Measurements from ENCODE around the gene PMEPA1. TPM values are rescaled to one million over a fixed set of nuclear protein-coding genes. Genes with fewer than 3 reads are reported as not detected.

Gene PMEPA1
- polyA plus RNA-seq, 2 of the 4 experiments (the other 2 are of a cell fraction) = 131 to 147 TPM

DNA sequence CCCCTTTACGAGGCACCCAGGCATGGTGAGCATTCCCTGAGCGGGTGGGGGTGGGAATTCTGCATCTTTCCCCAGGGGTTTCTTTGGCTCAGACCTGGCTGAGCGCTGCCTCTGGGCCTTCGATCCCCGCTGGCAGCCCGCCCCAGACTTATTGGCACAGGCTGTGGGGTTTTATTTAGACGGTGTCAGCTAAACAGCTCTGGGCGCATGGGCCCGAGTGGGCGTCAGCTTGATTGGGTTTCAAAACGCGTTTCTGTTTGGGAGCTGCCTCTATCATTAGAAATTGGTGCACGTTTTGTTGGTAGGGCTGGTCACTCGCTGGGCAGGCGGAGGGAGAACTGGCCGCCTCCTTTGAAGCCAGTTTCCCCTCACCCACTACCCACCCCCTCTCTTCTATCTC, 21.0 kb downstream of the PMEPA1 start:
- CTCF ChIA-PET = interaction anchor here (1.7 kb wide), 1 partner anchor 20 kb away, joined by 5 read pairs; no protein-coding TSS in a partner anchor
- FAIRE-seq = no peak

DNA sequence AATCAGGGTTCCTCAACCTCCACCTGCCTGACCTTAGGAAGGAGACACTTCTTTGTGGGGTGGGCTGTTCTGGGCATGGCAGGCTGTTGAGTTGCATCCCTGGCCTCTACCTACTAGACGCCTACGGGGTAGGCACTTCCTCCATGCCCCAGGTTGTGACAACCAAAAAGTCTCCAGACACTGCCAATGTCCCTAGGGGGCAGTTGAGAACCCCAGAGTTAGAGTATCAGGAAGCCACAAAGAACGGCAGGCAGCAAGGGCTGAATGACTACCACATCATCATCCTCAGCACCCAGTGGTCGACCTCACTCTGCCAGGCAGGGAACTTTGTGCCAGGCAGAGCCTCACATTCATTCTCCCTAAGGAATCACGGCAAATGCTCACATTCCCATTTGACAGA, 21.5 kb downstream of the PMEPA1 start:
- peak overlapping the region; percentile 43 to 97; a peak in 5 of 6 replicates for H3K27ac ChIP-seq
- peaks cover 100% of the 10 kb centered on the region for H3K4me1 ChIP-seq
- WGBS (ENCODE audit: missing lambda C conversion rate) = 82% methylated on average over 5 of the region's 5 CpGs
- DNase-seq (ENCODE audit: low read depth in 1 of 2, low spot score in 1 of 2) (no peak), FAIRE-seq (no peak), ATAC-seq (no peak)
- no peaks in the 10 kb centered on the region for H3K9me3 ChIP-seq
- no peak overlapping the region for H3K4me3 ChIP-seq
- ChIA-PET POLR2A (no interaction called here), CTCF (interaction anchor here (1.7 kb wide), 1 partner anchor 20 kb away, joined by 5 read pairs; no protein-coding TSS in a partner anchor)
- no peak for TF ChIP-seq MAFK (IDR thresholded peaks at IDR 0.05; ENCODE audit: partially characterized antibody)
- TF ChIP-seq POLR2AphosphoS2 (conservative IDR thresholded peaks at IDR 0.05; ENCODE audit: low read length) = peak; percentile 86; the same call in 1 of the 2 replicates
- TF ChIP-seq JUN (IDR thresholded peaks at IDR 0.05) = 0 out of 5 replicates have a peak, but pooled peaks of 1 of the 2 experiments have one; percentile 1
- H3K4me2 ChIP-seq = peak overlapping the region; percentile 36

More for the DNA sequence above, 21.0 kb downstream of the PMEPA1 start:
- WGBS (ENCODE audit: missing lambda C conversion rate) = 85% methylated on average over 15 of the region's 16 CpGs
- no peak for ATAC-seq
- POLR2A ChIA-PET = no interaction called here
- H3K4me2 ChIP-seq = peak overlapping the region; percentile 36; the same call in 1 of the 3 replicates
- TF ChIP-seq ESRRA (IDR thresholded peaks at IDR 0.05; ENCODE audit: borderline replicate concordance, low read length) = no peak
- no peak for TF ChIP-seq KDM5A (IDR thresholded peaks at IDR 0.05)
- TF ChIP-seq HOXB13 (CRISPR knock-in tag; IDR thresholded peaks at IDR 0.05; ENCODE audit: low read depth) = no peak
- TF ChIP-seq HEYL (CRISPR knock-in tag; IDR thresholded peaks at IDR 0.05) = no peak
- TF ChIP-seq ZC3H11A (IDR thresholded peaks at IDR 0.05) = no peak
- H3K4me3 ChIP-seq = no peak overlapping the region
- H3K4me1 ChIP-seq = peaks cover 100% of the 10 kb centered on the region
- no peak for DNase-seq (ENCODE audit: low read depth in 1 of 2, low spot score in 1 of 2)
- peak overlapping the region in 1 of 2 experiments; percentile 97; a peak in 2 of 6 replicates for H3K27ac ChIP-seq
- H3K9me3 ChIP-seq = no peaks in the 10 kb centered on the region

DNA sequence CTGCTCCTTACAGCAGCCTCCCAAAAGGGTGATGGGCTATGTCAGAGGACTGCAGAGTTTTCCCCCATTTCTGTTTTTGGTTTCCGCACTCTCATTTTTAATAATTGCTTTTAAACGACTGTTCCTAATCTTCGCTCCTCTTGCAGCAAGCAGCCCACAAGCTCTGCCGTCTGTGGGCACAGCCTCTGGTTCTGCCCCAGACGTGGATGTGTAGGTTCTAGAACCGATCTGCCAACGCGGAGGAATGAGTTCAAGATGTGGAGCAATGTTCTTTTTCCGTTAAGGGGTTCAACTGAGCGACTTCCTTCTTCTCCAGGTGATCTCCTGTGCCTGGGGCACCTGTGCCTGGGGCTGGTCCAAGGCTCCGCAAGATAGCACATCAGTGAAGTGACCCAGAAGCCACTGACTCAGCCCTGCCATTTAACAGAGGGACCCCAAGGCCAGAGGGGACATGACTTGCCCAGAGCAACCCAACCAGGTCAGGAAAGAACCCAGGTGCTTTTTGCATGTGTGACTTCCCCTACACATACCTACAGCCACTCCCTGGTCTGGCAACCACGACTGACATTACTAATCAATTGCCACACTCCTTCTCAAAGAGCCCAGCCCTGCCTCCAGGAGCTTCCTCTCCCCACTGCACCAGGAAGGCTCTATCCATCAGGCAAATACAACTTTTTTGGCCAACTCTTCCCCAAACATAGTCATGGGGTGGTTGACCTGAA, 22.7 kb downstream of the PMEPA1 start:
- ChIA-PET POLR2A (interaction anchor here (1.1 kb wide), 1 partner anchor 11 kb away, joined by 3 read pairs; no protein-coding TSS in a partner anchor), CTCF (interaction anchor here (1.3 kb wide), 1 partner anchor 400 kb away, joined by 3 read pairs; no protein-coding TSS in a partner anchor)
- 87% methylated on average over 12 of the region's 12 CpGs for WGBS (ENCODE audit: missing lambda C conversion rate)
- Histone ChIP-seq H3K4me2 (peak overlapping the region; percentile 36; the same call in 2 of the 3 replicates), H3K9me3 (no peaks in the 10 kb centered on the region), H3K27ac (peak overlapping the region in 1 of 2 experiments; percentile 97; a peak in 4 of 6 replicates), H3K4me1 (peaks cover 100% of the 10 kb centered on the region), H3K4me3 (no peak overlapping the region)
- TF ChIP-seq, protein P1, sequence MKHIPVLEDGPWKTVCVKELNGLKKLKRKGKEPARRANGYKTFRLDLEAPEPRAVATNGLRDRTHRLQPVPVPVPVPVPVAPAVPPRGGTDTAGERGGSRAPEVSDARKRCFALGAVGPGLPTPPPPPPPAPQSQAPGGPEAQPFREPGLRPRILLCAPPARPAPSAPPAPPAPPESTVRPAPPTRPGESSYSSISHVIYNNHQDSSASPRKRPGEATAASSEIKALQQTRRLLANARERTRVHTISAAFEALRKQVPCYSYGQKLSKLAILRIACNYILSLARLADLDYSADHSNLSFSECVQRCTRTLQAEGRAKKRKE (CRISPR knock-in tag; IDR thresholded peaks at IDR 0.05; ENCODE audit: low read depth) = no peak
- TF ChIP-seq, protein P2, sequence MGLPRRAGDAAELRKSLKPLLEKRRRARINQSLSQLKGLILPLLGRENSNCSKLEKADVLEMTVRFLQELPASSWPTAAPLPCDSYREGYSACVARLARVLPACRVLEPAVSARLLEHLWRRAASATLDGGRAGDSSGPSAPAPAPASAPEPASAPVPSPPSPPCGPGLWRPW (IDR thresholded peaks at IDR 0.05) = no peak
- TF ChIP-seq GATA3 (IDR thresholded peaks at IDR 0.05; ENCODE audit: borderline replicate concordance) = no peak
- no peak for TF ChIP-seq POLR2A (IDR thresholded peaks at IDR 0.05; ENCODE audit: low read length)
- TF ChIP-seq, protein P3, sequence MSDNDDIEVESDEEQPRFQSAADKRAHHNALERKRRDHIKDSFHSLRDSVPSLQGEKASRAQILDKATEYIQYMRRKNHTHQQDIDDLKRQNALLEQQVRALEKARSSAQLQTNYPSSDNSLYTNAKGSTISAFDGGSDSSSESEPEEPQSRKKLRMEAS (IDR thresholded peaks at IDR 0.05) = no peak
- no peak for TF ChIP-seq CBX2 (IDR thresholded peaks at IDR 0.05; ENCODE audit: borderline replicate concordance, low read depth)
- no peak for TF ChIP-seq NPAS2 (CRISPR knock-in tag; IDR thresholded peaks at IDR 0.05; ENCODE audit: borderline replicate concordance)
- no peak for TF ChIP-seq SREBF2 (IDR thresholded peaks at IDR 0.05)
- TF ChIP-seq, protein P4, sequence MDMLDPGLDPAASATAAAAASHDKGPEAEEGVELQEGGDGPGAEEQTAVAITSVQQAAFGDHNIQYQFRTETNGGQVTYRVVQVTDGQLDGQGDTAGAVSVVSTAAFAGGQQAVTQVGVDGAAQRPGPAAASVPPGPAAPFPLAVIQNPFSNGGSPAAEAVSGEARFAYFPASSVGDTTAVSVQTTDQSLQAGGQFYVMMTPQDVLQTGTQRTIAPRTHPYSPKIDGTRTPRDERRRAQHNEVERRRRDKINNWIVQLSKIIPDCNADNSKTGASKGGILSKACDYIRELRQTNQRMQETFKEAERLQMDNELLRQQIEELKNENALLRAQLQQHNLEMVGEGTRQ (IDR thresholded peaks at IDR 0.05) = no peak
- no peak for TF ChIP-seq MYC (IDR thresholded peaks at IDR 0.05; ENCODE audit: borderline replicate concordance, low read length)
- TF ChIP-seq JUNB (IDR thresholded peaks at IDR 0.05) = no peak
- no peak for TF ChIP-seq MAFK (IDR thresholded peaks at IDR 0.05; ENCODE audit: partially characterized antibody)
- FAIRE-seq = no peak
- DNase-seq (ENCODE audit: low read depth in 1 of 2, low spot score in 1 of 2) = no peak
- peak in 1 of 2 experiments; percentile 1; a peak in 4 of 6 replicates for ATAC-seq

All from A549 (cell line).